AG09309 (cell line): ENCODE data around the gene USP3.

Source experiments
- DNase-seq: peaks from one replicate; pipeline ENCODE4 v3.0.0-alpha.2; 2010; ENCODE audit warnings: low read depth
- H3K4me3 ChIP-seq: 2 replicates; pipeline ENCODE4 v1.5.1; 2011; ENCODE audit warnings: mild to moderate bottlenecking, low read depth, low read length, moderate library complexity; ENCODE audit not compliant: control insufficient read depth
- TF ChIP-seq, protein P1 (sequence below): IDR thresholded peaks from 2 replicates; pipeline ENCODE4 v1.5.1; 2011; ENCODE audit warnings: mild to moderate bottlenecking, low read depth, low read length, inconsistent platforms; ENCODE audit not compliant: insufficient read depth, control insufficient read depth; ENCODE audit errors: missing control alignments

The USP3 gene

DNA sequence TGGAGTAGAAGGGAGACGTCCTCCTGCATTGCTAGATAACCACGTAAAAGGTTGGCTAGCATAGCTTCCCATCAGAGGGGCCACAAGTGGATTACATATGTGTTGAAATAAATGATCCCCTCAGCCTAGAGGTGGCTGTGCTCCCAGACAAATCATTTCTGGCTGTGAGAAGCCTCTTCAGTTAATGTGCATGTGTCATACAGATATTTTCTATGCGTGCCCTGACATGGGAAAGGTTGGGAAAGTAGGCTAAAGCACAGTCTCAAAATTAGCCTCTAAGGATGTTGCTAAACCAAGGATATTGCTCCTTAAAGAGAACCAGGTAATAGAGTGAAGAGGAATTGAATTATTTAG lies 17.8 kb downstream of the USP3 start:
- DNase-seq, result no peak
- TF ChIP-seq, protein P1, sequence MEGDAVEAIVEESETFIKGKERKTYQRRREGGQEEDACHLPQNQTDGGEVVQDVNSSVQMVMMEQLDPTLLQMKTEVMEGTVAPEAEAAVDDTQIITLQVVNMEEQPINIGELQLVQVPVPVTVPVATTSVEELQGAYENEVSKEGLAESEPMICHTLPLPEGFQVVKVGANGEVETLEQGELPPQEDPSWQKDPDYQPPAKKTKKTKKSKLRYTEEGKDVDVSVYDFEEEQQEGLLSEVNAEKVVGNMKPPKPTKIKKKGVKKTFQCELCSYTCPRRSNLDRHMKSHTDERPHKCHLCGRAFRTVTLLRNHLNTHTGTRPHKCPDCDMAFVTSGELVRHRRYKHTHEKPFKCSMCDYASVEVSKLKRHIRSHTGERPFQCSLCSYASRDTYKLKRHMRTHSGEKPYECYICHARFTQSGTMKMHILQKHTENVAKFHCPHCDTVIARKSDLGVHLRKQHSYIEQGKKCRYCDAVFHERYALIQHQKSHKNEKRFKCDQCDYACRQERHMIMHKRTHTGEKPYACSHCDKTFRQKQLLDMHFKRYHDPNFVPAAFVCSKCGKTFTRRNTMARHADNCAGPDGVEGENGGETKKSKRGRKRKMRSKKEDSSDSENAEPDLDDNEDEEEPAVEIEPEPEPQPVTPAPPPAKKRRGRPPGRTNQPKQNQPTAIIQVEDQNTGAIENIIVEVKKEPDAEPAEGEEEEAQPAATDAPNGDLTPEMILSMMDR, result no peak
- H3K4me3 ChIP-seq, result no peak overlapping the region

DNA sequence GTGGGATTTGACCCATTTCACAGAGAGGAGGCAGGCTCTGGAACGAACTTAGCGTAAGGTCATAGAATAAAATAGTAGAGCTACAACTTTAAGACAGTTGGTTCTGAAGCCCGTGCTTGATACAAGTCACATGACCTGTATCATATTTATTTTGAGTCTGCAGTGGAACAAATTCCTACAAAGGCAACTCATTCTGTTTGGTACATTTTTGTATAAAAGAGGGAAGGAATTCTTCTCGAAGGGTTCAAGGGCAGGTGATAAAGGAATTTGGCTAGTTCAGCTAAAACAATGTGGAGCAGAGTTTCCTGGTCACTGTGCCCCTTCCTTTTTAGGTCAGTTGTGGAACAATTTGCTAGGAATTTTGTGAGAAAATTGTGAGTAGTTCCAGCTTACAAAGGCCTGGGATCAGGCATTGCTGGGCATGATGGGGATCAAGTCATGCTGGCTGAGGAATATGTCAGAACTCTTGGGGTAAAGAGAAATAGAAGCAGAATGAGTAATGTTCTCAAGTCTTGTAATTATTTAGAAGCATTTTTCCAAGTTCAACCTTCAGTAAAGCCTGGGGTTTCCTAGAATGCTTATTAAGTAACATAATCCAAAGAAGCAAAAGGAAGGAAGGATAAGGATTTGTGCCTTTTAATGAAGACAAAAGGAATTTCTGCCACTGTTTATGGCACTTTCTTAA lies 19.1 kb downstream of the USP3 start:
- TF ChIP-seq, protein P1, result no peak
- DNase-seq, result no peak
- no peak overlapping the region for H3K4me3 ChIP-seq

DNA sequence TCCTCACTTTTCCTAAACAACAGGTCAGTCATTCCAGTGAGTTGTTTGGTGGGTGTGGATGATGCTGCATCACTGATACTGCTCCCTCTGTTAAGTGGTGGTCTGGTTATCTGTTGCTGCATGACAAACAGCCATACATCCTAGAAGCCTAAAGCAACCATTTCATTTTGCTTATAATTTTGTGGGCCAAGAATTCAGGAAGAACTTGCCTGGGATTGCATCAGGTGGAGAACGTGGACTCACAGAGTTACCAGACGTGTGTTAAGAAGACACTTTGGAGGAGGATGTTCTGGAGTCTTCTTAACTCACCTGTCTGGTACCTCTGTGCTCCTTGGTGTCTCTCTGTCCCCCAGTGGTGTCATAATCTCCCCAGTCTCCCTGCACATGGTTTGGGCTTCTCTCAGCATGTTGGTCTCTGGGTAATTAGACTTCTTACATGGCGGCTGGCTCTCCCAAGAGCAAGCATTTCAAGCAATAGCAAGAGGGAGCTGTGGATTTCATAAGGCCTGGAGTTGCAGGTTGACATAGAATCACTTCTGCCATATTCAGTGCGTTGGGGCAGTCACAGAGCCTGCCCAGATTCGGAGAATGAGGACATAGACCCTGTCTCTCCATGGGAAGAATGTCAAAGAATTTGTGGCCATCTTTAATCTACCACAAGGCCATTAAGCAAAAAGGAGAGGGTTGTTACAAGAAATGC lies 20.1 kb downstream of the USP3 start:
- no peak for DNase-seq
- H3K4me3 ChIP-seq, result no peak overlapping the region
- TF ChIP-seq, protein P1, result no peak

DNA sequence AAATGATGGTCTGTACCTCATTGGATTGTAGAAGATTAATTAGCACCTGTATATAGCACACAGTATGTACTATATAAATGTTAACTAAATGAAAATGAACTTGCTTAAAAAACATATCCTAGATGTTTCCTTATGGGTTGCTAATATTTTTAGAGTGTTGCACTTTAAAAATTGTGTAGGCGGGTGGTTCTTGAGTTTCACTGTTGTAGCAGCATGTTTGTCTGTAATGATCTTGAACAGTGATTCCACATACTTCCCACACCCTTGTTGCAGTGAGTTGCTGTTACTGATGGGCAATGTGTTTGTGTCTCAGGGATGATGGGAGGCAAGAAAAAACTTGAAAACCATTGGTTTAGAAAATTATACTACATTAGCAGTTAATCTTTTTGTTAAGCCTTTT lies 22.0 kb downstream of the USP3 start:
- DNase-seq, result no peak
- H3K4me3 ChIP-seq, result no peak overlapping the region
- TF ChIP-seq, protein P1, result no peak

DNA sequence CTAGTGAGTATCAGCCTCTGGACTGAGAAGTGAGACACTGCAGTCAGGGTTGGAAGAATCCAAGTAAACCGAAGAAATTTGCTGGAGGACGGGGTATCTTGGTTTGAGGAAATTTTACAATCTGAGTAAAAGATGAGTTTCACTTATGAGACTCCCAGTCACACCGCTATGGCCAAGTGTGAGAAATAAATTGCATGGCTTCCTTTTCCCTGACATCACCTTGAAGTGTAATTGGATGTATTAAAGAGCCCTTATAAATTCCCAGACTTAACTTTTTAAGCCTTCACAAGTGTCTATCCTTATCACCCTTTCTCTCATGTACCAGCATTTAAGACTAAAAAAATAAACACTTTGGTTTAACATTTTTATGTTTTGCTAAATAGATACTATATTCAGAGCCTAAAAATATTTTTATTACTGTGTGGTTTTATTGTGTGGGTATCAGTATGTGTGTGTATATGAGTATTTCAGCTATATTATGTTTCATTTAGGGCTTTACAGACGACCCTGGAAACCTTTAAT lies 23.8 kb downstream of the USP3 start:
- TF ChIP-seq, protein P1, result no peak
- no peak for DNase-seq
- H3K4me3 ChIP-seq, result no peak overlapping the region

DNA sequence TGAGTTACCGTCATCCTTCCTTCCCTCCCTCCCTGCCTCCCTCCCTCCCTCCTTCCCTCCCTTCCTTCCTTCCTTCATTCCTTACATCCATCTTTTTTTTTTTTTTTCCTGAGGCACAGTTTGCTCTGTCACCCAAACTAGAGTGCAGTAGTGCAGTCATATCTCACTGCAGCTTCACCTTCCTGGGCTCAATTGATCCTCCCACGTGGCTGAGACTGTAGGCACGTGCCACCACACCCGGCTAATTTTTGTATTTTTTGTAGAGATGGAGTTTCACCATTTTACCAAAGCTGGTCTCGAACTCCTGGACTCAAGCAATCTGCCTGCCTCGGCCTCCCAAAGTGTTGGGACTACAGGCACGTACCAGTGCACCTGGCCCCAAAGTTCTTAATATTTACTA lies 25.8 kb downstream of the USP3 start:
- DNase-seq, result no peak
- H3K4me3 ChIP-seq, result no peak overlapping the region
- TF ChIP-seq, protein P1, result no peak
